ENCODE measurements around the gene SAMD9.
"Not testable (repeated sequence)": the region's sequence is repeated elsewhere in the genome, so short reads cannot be mapped to it uniquely, and the experiment has no call there.

Gene SAMD9

GRCh38 chr7:93092757-93093370 is 24.9 kb downstream of the SAMD9 start:
- TF ChIP-seq CTCF (IDR thresholded peaks at IDR 0.05; ENCODE audit: insufficient read depth, low read depth, low read length, missing control alignments): peak; percentile 63
- DNase-seq (ENCODE audit: low read depth): peak; percentile 72
- H3K4me3 ChIP-seq (ENCODE audit: low read length): no peak overlapping the region

- DNase-seq (ENCODE audit: low read depth); H3K4me3 ChIP-seq (ENCODE audit: low read length): not testable (repeated sequence)
Observed at GRCh38 chr7:93073357-93073756, 44.4 kb downstream of the SAMD9 start.

GRCh38 chr7:93062599-93062998 is 55.2 kb downstream of the SAMD9 start:
- no peak for TF ChIP-seq CTCF (IDR thresholded peaks at IDR 0.05; ENCODE audit: insufficient read depth, low read depth, low read length, missing control alignments)
- DNase-seq (ENCODE audit: low read depth): no peak
- no peak overlapping the region for H3K4me3 ChIP-seq (ENCODE audit: low read length)

GRCh38 chr7:93060865-93061264 is 56.9 kb downstream of the SAMD9 start:
- TF ChIP-seq CTCF (IDR thresholded peaks at IDR 0.05; ENCODE audit: insufficient read depth, low read depth, low read length, missing control alignments): no peak
- no peak overlapping the region for H3K4me3 ChIP-seq (ENCODE audit: low read length)

GRCh38 chr7:93060025-93060424 is 57.8 kb downstream of the SAMD9 start:
- H3K4me3 ChIP-seq (ENCODE audit: low read length): no peak overlapping the region
- no peak for TF ChIP-seq CTCF (IDR thresholded peaks at IDR 0.05; ENCODE audit: insufficient read depth, low read depth, low read length, missing control alignments)
- no peak for DNase-seq (ENCODE audit: low read depth)

More at GRCh38 chr7:93060865-93061264, 56.9 kb downstream of the SAMD9 start:
- no peak for DNase-seq (ENCODE audit: low read depth)

GRCh38 chr7:93056621-93057020 is 61.2 kb downstream of the SAMD9 start:
- DNase-seq (ENCODE audit: low read depth); H3K4me3 ChIP-seq (ENCODE audit: low read length): not testable (repeated sequence)

- no peak overlapping the region for H3K4me3 ChIP-seq (ENCODE audit: low read length)
- DNase-seq (ENCODE audit: low read depth): peak; percentile 44
- TF ChIP-seq CTCF (IDR thresholded peaks at IDR 0.05; ENCODE audit: insufficient read depth, low read depth, low read length, missing control alignments): peak; percentile 60
Observed at GRCh38 chr7:93055543-93056107, 62.2 kb downstream of the SAMD9 start.

- H3K4me3 ChIP-seq (ENCODE audit: low read length): no peak overlapping the region
- no peak for DNase-seq (ENCODE audit: low read depth)
- no peak for TF ChIP-seq CTCF (IDR thresholded peaks at IDR 0.05; ENCODE audit: insufficient read depth, low read depth, low read length, missing control alignments)
Observed at GRCh38 chr7:93054975-93055374, 62.8 kb downstream of the SAMD9 start.

Data from epithelial cell of esophagus (primary cell).